OCI-LY7 (cell line): Measurements from ENCODE around the gene NPLOC4. TPM values are rescaled to one million over a fixed set of nuclear protein-coding genes. Genes with fewer than 3 reads are reported as not detected.

ENCODE experiments used
- BruUV-seq: library from RNA; stranded (reverse); fragments of 400-500 nt; replicated peaks from 2 replicates; lab custom pipeline; 2021; lab: Mats Ljungman, UMichigan
- CTCF ChIA-PET: fragments of 300-600 bp; sonication (Branson Sonifier 250); formaldehyde crosslinking; loops from one replicate; lab custom pipeline; 2022; ENCODE audit warnings: antibody characterized with exemption; ENCODE audit not compliant: unreplicated experiment; lab: Charles Lee
- POLR2A ChIA-PET: fragments of 300-600 bp; sonication (Branson Sonifier 250); formaldehyde crosslinking; loops from one replicate; lab custom pipeline; 2022; ENCODE audit warnings: antibody characterized with exemption; lab: Charles Lee
- DNase-seq: peaks from one replicate; pipeline ENCODE4 v3.0.0-alpha.2; 2015; ENCODE audit warnings: low spot score
- H2AFZ ChIP-seq: fragments of 200-600 bp; sonication (generic), shearing (Covaris generic); 2 replicates; pipeline ENCODE4 v1.6.1; 2014; ENCODE audit warnings: mild to moderate bottlenecking, antibody characterized with exemption, low read length, moderate library complexity
- H3K27ac ChIP-seq: fragments of 200-600 bp; sonication (generic); 2 replicates; pipeline ENCODE4 v1.5.1; 2014; ENCODE audit warnings: mixed run types, low read depth, mild to moderate bottlenecking, moderate library complexity, low read length, inconsistent platforms; ENCODE audit not compliant: poor library complexity, severe bottlenecking
- H3K36me3 ChIP-seq: fragments of 200-600 bp; sonication (generic); 2 replicates; pipeline ENCODE4 v1.6.1; 2014; ENCODE audit warnings: mild to moderate bottlenecking, antibody characterized with exemption, low read length, moderate library complexity, mixed read lengths; ENCODE audit not compliant: insufficient read depth
- H3K4me1 ChIP-seq: fragments of 200-600 bp; sonication (generic); 2 replicates; pipeline ENCODE4 v1.5.1; 2014; ENCODE audit warnings: mild to moderate bottlenecking, low read length; ENCODE audit not compliant: insufficient read depth, poor library complexity, severe bottlenecking
- H3K4me2 ChIP-seq: fragments of 200-600 bp; sonication (generic); 2 replicates; pipeline ENCODE4 v1.6.1; 2014; ENCODE audit warnings: mild to moderate bottlenecking, low read length
- H3K4me3 ChIP-seq: fragments of 200-600 bp; sonication (generic); 2 replicates; pipeline ENCODE4 v1.5.1; 2014; ENCODE audit warnings: mild to moderate bottlenecking, low read depth, low read length; ENCODE audit not compliant: poor library complexity, severe bottlenecking
- H3K79me2 ChIP-seq: fragments of 200-600 bp; sonication (generic); 2 replicates; pipeline ENCODE4 v1.6.1; 2016; ENCODE audit warnings: low read depth, mild to moderate bottlenecking, low read length, moderate library complexity, mixed read lengths; ENCODE audit not compliant: insufficient read depth
- H3K9me2 ChIP-seq: fragments of 200-600 bp; sonication (generic); 2 replicates; pipeline ENCODE4 v1.6.1; 2016; ENCODE audit warnings: mild to moderate bottlenecking, low read length, mixed read lengths; ENCODE audit not compliant: insufficient read depth
- H3K9me3 ChIP-seq: fragments of 200-600 bp; sonication (generic); 2 replicates; pipeline ENCODE4 v1.6.1; 2014; ENCODE audit warnings: mild to moderate bottlenecking, mixed run types, low read length, mixed read lengths
- H4K20me1 ChIP-seq: fragments of 200-600 bp; sonication (generic); 2 replicates; pipeline ENCODE4 v1.6.1; 2014; ENCODE audit warnings: mild to moderate bottlenecking, antibody characterized with exemption, low read length, moderate library complexity, mixed read lengths; ENCODE audit not compliant: insufficient read depth
- CTCF ChIP-seq: fragments of 200-600 bp; sonication (generic); conservative IDR thresholded peaks from 2 replicates; pipeline ENCODE4 v1.5.1; 2014; ENCODE audit warnings: mild to moderate bottlenecking, antibody characterized with exemption, low read length, moderate library complexity, mixed read lengths
- EZH2phosphoT487 ChIP-seq: fragments of 200-600 bp; sonication (generic); IDR thresholded peaks from 2 replicates; pipeline ENCODE4 v1.6.1; 2018; ENCODE audit warnings: low read depth, borderline replicate concordance, mild to moderate bottlenecking, mixed run types, antibody characterized with exemption, low read length, moderate library complexity, mixed read lengths
- intact Hi-C: fragments of 100-400 bp; cut with micrococcal nuclease; formaldehyde crosslinking; loops from one replicate; pipeline ENCODE4 v1.10.0; 2022; ENCODE audit not compliant: unreplicated experiment
- total RNA-seq, 2 experiments: library from RNA; depleted of rRNA in 1 of 2; stranded (reverse); fragments of >200 nt in 1 of 2; shearing (Covaris generic) in 1 of 2; gene quantifications; 2 replicates each; pipeline ENCODE4 v1.2.3, GENCODE V29; 2014 to 2022

Gene NPLOC4
- total RNA-seq, 2 experiments from 2014 or later = 69.6 to 118 TPM

DNA sequence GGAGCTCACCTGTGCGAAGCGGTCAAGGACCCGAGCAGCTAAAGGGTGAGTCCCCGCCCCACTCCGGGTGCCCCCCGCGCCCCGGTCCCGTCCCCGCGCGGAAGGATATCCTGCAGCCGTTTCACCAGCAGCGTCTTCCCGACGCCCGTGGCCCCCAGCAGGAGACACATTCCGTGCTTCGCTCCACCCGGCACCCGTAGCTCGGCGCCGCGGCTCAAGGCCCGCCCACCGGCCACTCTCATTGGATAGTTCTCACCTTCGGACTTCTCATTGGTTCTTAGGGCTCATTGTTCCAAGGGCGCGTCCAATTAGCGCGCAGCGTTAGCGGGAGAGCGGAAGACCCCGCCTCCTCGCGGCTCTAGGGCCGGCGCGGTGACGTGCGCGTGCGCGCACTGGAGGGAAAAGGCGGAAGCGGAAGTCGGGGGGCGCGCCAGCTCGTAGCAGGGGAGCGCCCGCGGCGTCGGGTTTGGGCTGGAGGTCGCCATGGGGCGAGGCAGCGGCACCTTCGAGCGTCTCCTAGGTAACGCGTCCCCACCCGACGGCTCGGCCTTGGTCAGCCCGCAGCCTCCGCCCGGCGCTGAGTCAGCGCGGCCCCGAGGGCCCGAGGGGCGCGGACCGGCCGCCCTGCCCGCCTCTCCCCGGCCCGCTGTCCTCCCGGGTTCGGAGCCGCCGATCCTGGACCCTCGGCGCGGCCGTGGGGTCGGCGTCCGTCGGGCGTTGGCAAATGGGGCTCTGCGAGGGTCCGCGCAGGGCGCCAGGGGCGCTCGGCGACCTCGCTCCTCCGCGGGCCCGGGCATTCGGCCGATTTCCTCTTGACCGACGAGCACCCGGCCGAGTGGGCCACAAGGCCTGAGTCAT lies 46.9 kb upstream of the NPLOC4 start, which contains the start of the genes ARL16 and HGS:
ARL16 (minus strand) TSS at position 214 of the 858 bp plus-strand sequence; CDS start at position 170, 44 bp downstream.
HGS (plus strand) TSS at position 428 of the 858 bp plus-strand sequence; CDS start at position 484, 56 bp downstream.
- Histone ChIP-seq H3K9me2 (no peaks in the 10 kb centered on the region), H3K4me3 (peak within 1 kb of the TSS; percentile 78), H3K4me2 (peak within 1 kb of the TSS; percentile 93), H3K4me1 (peaks cover 23% of the 10 kb centered on the region), H3K9me3 (no peaks in the 10 kb centered on the region), H3K27ac (peak within 1 kb of the TSS; percentile 41), H2AFZ (peak within 1 kb of the TSS; percentile 24; the same call in 1 of the 2 replicates), H3K79me2 (peaks cover 43% of the 10 kb centered on the region), H4K20me1 (peaks cover 5% of the 10 kb centered on the region; the same call in 1 of the 2 replicates), H3K36me3 (peaks cover 44% of the 10 kb centered on the region)
- CTCF ChIA-PET = interaction anchor here (0.6 to 0.7 kb wide), 2 partner anchors 8 to 51 kb away, joined by 3 to 4 read pairs; no protein-coding TSS in a partner anchor
- DNase-seq = peak; percentile 100
- TF ChIP-seq EZH2phosphoT487 (no peak), CTCF (no peak)
- intact Hi-C loops = loop anchor here (1.0 to 5.0 kb wide), 4 partner anchors 17 to 413 kb away; partner anchors contain the start of genes FASN and MRPL12
- POLR2A ChIA-PET = interaction anchor here (0.6 to 1.7 kb wide), 5 partner anchors 15 to 165 kb away, joined by 3 to 12 read pairs (median 6); partner anchors contain the start of genes CCDC137, MRPL12 and OXLD1
- no TSS peak for BruUV-seq

GRCh38 chr17:81683208-81683583 lies 46.3 kb upstream of the NPLOC4 start:
- no peaks in the 10 kb centered on the region for H3K9me3 ChIP-seq
- DNase-seq = no peak
- TF ChIP-seq CTCF (no peak), EZH2phosphoT487 (no peak)
- peak overlapping the region; percentile 29 for H3K27ac ChIP-seq
- H3K4me1 ChIP-seq = peaks cover 23% of the 10 kb centered on the region
- H3K9me2 ChIP-seq = no peaks in the 10 kb centered on the region
- H2AFZ ChIP-seq = peak overlapping the region; percentile 24; the same call in 1 of the 2 replicates
- POLR2A ChIA-PET = interaction anchor here (0.6 to 1.7 kb wide), 6 partner anchors 15 to 165 kb away, joined by 3 to 12 read pairs (median 6); partner anchors contain the start of genes CCDC137, MRPL12 and OXLD1
- no TSS peak for BruUV-seq
- peaks cover 43% of the 10 kb centered on the region for H3K79me2 ChIP-seq
- peak overlapping the region; percentile 93 for H3K4me2 ChIP-seq
- peaks cover 5% of the 10 kb centered on the region; the same call in 1 of the 2 replicates for H4K20me1 ChIP-seq
- CTCF ChIA-PET = interaction anchor here (0.6 to 0.7 kb wide), 2 partner anchors 8 to 51 kb away, joined by 3 to 4 read pairs; no protein-coding TSS in a partner anchor
- H3K4me3 ChIP-seq = peak overlapping the region; percentile 78
- intact Hi-C loops = loop anchor here (1.0 to 5.0 kb wide), 4 partner anchors 16 to 414 kb away; partner anchors contain the start of genes FASN and MRPL12
- peaks cover 38% of the 10 kb centered on the region for H3K36me3 ChIP-seq
